ENCODE results near the gene TBCE.
A peak's percentile ranks its signal among the peaks of the same experiment; 100 is the strongest.
"Not testable (repeated sequence)": the region's sequence is repeated elsewhere in the genome, so short reads cannot be mapped to it uniquely, and the experiment has no call there.

Gene TBCE

GRCh38 chr1:235366286-235366685 lies 941 bp upstream of the TBCE start:
- Histone ChIP-seq H3K27me3 (no peaks in the 10 kb centered on the region), H3K4me3 (ENCODE audit: low read depth, low read length) (no peak overlapping the region), H3K9me3 (no peaks in the 10 kb centered on the region), H3K4me1 (no peaks in the 10 kb centered on the region), H3K36me3 (no peaks in the 10 kb centered on the region)
- DNase-seq = no peak
- TF ChIP-seq CTCF (IDR thresholded peaks at IDR 0.05; ENCODE audit: low read depth, low read length) = no peak

- H3K4me3 ChIP-seq (ENCODE audit: low read depth, low read length) = peak overlapping the region; percentile 91
- DNase-seq = no peak
- H3K4me1 ChIP-seq = no peaks in the 10 kb centered on the region
- no peaks in the 10 kb centered on the region for H3K36me3 ChIP-seq
- no peaks in the 10 kb centered on the region for H3K27me3 ChIP-seq
- TF ChIP-seq CTCF (IDR thresholded peaks at IDR 0.05; ENCODE audit: low read depth, low read length) = no peak
- no peaks in the 10 kb centered on the region for H3K9me3 ChIP-seq
These were observed 1.2 kb downstream of the TBCE start for GRCh38 chr1:235368428-235368827.

GRCh38 chr1:235369802-235370201 lies 2.6 kb downstream of the TBCE start:
- Histone ChIP-seq H3K9me3 (no peaks in the 10 kb centered on the region), H3K36me3 (no peaks in the 10 kb centered on the region), H3K4me1 (no peaks in the 10 kb centered on the region), H3K4me3 (ENCODE audit: low read depth, low read length) (no peak overlapping the region), H3K27me3 (no peaks in the 10 kb centered on the region)
- no peak for TF ChIP-seq CTCF (IDR thresholded peaks at IDR 0.05; ENCODE audit: low read depth, low read length)
- no peak for DNase-seq

- no peak for DNase-seq
- Histone ChIP-seq H3K9me3 (no peaks in the 10 kb centered on the region), H3K27me3 (no peaks in the 10 kb centered on the region), H3K36me3 (peaks cover 12% of the 10 kb centered on the region), H3K4me3 (ENCODE audit: low read depth, low read length) (no peak overlapping the region), H3K4me1 (no peaks in the 10 kb centered on the region)
- no peak for TF ChIP-seq CTCF (IDR thresholded peaks at IDR 0.05; ENCODE audit: low read depth, low read length)
These were observed 8.8 kb downstream of the TBCE start for GRCh38 chr1:235375919-235376605.

- peaks cover 19% of the 10 kb centered on the region for H3K36me3 ChIP-seq
- DNase-seq; H3K9me3 ChIP-seq; H3K4me3 ChIP-seq (ENCODE audit: low read depth, low read length); H3K27me3 ChIP-seq; H3K4me1 ChIP-seq: not testable (repeated sequence)
These were observed 11.0 kb downstream of the TBCE start for GRCh38 chr1:235378134-235378735.

- not testable (repeated sequence) for DNase-seq, H3K9me3 ChIP-seq
These were observed 14.9 kb downstream of the TBCE start for GRCh38 chr1:235381955-235382739.

GRCh38 chr1:235385633-235386032 lies 18.4 kb downstream of the TBCE start:
- DNase-seq; H3K27me3 ChIP-seq; H3K9me3 ChIP-seq; H3K4me3 ChIP-seq (ENCODE audit: low read depth, low read length); H3K4me1 ChIP-seq: not testable (repeated sequence)
- peaks cover 11% of the 10 kb centered on the region for H3K36me3 ChIP-seq

More at GRCh38 chr1:235381955-235382739, 14.9 kb downstream of the TBCE start:
- peaks cover 19% of the 10 kb centered on the region for H3K36me3 ChIP-seq
- not testable (repeated sequence) for H3K4me1 ChIP-seq; H3K27me3 ChIP-seq; H3K4me3 ChIP-seq (ENCODE audit: low read depth, low read length)

Data from BE2C (cell line).